HG03135 (cell line): ENCODE data around the gene PAX2.

Experiments used
- ATAC-seq: cut with Tn5 transposase; IDR thresholded peaks from one replicate; pipeline ENCODE4 v1.9.1; 2021; ENCODE audit warnings: mild to moderate bottlenecking, moderate library complexity; ENCODE audit not compliant: unreplicated experiment

Gene PAX2

DNA sequence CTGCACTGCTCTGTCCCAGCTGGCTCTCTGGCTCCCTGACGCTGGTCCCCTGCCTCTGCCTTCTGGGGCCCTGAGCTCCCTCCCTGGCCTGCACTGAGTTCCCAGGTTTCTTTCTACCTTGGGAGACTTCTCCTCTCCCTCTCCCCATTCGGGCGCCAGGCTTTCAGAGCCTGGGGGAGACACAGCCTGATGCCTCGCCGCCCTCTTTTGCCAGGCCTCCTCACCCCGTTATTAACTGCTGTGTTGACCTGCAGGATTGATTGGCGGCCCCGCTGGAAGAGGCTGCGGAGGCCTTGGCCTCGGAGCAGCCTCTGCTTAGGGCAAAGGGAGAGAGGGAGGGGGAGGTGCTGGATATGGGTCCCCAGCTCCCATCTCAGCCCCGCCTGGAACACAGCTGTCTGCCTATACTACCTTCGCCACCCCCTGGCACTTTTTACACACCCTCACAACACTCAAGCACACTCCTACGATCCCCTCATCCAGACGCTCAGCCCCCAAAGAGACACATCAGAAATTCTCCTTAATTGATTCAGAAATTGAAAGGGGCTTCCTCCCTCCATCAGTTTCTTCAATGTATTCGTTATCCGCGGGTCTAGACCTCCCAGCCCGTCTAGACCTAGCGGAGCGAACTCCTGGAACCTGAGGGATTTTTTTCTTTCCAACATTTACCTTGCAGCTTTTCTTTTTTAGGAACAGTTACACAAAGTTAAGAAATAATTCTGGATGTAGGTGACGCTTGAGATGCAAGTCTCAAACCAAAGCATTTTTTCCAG lies 7.1 kb upstream of the PAX2 start:
- ATAC-seq, result no peak

DNA sequence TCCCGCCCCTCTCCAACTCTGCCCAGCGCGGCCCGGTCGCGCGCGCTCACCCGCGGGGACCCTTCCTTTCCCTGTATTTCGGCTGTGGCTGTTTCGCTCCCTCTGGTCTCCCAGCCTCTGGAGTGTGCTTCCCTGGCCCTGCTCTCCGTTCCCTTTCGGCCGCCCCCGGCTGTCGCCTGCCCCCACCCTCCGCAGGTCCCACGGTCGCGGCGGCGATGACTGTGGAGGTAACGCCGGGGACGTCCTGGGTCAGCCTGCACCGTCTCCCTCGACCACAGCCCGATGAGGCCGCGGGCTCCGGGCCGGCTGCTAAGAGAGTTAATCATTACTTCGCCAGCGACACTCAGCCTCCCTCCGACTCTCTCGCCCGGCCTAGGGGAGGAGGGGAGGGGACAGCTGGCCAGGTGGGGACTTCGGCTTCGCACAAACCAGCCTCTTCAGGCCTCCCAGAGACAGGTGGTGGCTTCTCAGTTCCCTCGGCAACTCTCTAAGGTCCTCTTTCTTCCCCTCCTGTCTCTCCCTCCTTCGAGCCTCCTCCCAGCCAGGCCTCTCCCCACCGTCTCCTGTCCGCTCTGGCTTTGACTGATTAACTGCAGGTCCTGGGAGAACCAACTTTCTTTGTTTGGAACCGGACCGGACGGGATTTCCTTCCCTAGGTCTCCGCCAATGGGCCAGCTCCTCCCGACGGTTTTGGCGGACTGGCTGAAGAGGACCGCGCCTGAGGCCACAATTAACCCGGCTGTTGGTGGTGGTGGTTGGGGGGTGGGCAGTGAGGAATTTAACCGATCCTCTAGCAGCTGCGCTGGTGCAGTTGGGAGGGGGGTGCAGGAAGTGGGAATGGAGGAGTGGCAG lies 5.6 kb upstream of the PAX2 start:
- no peak for ATAC-seq

DNA sequence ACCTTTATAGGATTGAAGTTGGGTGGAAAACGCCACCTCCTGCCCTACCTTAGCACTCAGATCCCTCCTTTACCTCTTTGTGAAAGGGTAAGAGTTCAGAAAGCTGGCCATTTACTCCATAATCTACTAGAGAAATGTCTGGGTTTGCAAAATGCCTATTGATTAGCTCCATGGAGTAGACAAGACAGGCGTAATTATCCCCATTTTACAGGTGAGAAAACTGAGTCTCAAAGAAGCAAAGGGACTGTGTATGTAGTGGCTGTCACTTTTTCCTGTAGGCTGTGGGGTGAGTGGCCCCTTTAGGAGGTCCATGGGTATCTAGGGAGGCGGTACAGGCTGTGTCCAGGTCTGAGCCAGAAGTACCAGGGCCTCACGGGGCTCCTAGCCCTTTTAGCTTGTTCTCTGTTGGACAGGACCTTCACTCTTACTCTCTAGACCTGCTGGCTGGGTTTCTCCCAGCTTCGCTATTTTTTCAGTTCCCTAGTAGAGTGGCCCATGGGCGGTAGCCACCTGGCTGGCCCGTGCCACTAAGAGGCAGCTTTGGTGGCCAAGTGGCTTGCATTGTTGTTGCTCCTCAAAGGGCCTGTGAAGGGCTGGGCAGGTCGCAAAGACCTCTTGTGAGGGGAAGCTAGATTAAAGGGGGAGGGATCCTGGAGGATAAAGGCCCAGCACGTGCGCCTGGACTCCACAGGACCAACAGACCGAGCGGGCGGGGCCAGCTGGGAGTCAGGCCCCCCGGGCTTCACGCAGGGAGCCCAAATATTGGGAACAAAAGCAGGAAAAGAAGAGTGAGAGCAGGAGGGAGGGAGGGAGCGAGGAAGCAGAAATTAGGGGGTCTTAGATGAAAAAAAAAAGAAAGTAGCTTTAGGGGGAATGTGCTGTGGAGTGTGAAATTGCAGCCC lies 4.7 kb upstream of the PAX2 start:
- no peak for ATAC-seq

DNA sequence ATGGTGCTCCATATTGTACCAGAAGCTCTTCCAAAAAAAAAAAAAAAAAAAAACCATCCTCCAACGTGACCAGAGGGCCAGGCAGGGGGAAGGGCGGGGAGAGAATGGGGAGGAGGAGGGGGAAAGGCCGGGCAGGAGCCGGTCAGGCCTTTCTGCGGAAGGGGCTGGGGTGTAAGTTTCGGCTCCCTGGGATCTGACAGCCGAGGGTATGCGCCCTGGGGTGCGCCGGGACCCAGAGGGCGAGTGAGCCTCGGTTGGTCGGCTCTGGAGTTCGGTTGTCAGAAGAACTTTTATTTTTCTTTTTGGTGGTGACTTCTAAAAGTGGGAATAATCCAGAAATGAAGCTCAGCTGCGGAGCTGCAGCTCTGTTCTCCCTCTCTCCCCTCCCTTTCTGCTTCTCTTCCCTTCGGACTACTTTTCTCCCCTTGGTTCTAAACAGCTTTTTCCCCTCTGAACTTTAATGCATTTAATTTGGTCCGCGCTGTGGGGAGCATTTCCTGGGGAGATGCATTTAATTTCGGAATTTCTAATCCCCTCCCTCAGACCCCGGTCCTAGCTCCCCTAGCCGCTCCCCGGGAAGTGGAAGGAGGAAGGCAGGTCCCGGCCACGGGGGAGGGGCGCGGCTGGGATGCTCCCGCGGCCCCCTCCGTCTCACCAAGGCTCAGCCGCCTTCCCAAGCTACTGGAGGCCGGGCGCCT lies 3.9 kb upstream of the PAX2 start:
- ATAC-seq, result no peak

DNA sequence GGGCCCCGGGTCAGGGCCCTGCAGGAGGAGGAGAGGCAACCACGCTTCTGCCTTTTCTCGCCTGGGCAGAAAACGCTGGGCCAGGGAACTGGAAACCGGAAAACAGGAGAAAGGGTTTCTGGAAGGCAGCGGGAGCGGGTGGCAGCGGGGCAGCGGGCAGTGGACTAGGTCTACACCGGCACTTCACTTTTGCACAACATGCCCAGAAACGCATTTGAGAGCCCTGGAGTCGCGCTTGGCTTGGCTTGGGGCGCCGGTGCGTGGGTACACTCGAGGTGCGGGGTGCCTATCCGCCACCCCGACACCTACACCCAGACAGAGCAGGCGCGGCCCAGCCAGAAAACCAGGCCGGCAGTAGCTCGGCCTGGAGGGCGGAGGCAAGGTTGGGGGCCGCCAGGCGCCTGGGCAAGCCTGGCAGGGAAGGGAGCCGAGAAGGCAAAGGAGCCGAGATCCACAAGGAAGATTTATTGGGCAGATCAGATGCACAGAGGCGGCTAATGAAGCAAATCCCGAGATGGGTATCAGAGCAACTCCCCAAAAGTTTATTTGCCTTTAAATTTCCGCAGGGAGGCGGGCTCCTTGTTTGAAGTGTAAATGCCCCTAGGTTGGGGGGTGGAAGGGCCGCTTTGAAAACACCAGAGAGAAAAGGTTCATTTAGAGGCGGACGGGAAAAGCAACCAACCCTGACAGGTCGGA lies 3.2 kb upstream of the PAX2 start:
- ATAC-seq, result no peak

DNA sequence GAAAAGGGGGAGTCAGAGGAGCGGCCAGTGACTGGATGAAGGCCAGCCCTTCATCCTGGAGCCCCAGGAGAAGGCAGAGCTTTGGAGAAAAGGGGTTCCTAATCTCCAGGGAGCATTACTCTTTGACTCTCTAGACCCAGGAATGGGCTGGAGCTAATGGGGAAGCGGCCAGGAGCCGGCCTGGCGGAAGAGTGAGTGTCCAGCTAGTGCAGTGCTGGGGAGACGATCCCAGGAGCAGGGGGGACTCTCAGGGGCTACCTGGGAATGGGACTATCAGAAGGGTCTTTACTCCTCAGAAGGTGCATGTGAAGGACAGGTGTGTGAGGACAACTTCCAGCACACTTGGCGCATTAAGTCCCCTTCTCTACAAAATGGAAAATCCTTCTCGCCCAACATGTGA lies 2.4 kb upstream of the PAX2 start:
- ATAC-seq, result no peak

DNA sequence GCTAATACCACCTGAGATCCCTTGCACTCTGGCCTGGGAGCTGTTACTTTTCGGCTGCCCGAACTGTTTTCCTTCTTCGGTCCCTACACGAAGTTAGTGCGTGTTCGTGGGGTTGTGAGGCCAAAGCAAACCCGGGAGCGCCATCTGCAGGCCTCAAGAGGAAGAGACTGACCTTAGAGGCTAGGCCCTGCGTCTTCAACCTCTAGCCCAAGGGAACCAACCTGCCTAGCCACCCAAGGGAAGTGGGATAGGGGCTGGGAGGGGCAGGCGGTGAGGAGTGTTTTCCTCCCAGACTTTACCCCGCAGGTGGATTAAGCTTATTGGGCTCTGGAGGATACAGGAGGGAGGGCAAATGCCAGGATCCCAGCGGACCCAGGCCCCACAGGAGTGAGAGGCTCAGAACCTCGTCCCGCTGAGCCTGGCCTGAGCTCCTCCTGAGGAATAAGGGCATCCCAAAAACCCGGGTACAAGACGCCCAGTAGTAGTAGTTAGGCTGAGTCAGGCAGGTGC lies 1.7 kb upstream of the PAX2 start:
- no peak for ATAC-seq

DNA sequence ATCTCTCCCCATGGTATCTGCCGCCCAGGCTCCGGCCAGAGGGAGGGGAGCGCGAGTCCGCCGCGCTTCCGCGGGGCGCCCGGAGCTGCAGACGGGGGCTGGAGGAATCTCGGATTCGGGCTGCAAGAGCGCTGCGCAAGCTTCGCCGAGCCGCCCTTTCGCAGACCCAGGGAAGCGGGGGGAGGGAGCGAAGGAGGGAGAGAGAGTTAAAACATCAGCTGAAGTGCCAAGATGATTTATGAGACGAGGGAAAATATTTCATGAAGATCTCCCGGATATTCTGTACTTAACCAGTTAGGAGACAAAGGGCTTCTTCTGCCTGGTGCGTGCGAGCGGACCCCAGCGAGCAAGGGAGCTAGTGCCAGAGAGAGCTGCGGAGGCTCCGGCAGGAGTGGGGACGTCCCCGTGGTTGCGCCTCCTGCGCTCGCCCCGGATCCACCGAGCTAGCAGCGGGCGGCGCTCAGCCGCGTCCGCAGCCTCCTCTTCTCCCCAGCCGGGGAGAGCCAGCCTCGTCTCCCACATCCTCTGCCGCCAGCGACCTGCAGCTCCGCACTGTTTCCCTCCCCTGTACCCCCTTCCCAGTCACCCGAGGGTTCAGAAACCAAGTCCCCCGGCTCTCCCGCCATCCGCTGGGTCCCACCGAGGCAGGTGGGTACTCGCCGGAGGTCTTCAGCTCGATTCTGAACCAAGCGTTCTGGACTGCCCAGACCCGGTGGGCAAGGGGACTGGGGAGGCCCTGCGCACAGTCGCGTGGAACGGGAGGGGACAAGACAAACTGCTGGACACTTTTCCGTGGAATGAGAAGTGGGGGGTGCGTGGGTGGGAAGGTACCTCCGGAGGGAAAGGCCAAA lies 1.0 kb upstream of the PAX2 start:
- ATAC-seq, result no peak

DNA sequence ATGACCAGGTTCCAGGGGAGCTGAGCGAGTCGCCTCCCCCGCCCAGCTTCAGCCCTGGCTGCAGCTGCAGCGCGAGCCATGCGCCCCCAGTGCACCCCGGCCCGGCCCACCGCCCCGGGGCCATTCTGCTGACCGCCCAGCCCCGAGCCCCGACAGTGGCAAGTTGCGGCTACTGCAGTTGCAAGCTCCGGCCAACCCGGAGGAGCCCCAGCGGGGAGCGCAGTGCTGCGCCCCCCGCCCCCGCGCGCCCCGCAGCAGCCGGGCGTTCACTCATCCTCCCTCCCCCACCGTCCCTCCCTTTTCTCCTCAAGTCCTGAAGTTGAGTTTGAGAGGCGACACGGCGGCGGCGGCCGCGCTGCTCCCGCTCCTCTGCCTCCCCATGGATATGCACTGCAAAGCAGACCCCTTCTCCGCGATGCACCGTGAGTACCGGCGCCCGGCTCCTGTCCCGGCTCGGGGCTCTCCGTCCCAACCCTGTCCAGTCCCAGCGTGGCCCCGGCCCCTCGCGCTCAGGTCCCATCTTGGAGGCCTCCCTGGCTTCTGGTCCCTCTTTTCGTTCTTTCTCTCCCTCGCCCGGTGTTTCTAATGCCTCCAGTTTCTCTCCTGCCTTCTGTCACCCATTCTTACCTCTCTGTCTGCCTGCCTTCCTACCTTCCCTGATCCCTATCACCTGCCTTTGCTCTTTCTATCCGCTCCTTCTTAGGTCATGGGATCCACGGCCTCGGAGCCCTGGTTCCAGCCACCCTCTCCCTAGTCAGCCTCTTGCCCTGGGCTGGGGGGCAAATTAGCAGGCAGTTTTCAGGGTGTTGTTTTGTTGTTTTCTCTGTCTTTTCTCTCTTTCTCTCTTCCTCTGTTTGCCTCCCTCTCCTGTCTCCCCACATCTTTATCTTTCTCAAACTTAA lies 751 bp downstream of the PAX2 start:
- no peak for ATAC-seq

DNA sequence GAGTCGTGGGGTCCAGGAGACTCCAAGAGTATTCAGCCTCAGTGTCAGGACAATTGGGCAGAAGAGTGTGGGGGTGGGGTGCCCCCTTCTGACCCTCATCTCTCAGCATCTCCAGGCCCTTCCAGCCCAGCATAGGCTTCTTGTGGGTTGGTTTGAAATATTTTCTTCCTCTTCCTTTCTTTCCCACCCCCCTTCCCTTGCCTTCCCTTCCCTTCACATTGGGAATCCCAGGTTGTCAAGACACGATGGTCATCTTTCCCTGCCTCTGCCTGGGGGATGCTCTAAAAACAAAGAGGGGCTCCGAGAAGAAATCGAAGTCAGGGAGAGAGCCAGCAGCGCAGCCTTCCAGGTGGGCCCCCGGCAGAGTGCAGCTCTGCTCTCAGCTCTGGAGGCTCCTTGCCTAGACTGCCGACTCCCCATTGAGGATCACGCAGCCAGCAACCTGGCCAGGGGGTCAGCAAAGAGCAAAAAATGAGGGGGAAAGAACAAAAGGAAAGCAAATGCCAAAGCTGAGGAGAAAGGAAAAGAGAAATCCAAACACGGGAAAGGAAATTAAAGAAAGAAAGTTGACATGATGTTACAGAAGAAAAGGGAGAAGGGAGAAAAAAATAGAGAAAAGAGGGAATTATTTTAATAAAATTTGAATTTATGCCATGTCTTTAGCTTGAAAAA lies 1.5 kb downstream of the PAX2 start:
- no peak for ATAC-seq

DNA sequence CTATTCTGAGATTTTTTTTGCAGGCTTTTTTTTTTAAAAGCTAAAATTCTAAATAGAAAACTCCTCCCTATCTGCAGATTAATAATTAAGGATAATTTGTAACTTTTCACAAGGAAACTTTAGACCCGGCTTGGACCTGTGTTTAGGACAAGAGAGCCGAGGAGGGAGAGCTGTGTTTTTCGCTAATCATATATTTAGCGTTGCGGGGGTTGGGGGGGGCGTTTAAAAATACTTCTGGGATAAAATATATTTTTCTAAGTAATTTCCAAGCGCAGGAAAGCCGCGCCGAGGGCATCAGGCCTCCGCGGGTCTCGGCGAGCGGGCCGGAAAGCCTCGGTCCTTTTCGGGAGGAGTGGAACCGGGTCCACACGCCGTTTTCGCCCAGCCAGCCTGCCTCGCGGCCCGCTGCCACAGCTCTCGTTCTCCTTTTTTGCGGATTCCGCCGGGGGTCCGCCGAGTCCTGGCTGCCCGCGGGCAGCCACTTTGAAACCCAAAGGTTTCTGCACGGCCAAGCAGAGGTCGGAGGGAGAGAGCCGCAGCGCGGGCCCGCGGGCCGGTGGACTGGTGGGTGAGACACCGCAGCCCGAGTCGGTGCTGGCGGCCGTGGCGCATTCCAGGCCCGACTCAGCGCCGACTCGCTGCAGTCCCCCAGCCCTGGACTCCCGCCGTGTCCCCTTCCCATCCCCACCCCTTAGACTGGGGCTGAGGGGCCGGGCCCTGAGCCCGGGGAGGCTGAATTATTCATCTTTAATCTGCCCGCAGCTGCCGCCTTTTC lies 2.3 kb downstream of the PAX2 start:
- no peak for ATAC-seq

DNA sequence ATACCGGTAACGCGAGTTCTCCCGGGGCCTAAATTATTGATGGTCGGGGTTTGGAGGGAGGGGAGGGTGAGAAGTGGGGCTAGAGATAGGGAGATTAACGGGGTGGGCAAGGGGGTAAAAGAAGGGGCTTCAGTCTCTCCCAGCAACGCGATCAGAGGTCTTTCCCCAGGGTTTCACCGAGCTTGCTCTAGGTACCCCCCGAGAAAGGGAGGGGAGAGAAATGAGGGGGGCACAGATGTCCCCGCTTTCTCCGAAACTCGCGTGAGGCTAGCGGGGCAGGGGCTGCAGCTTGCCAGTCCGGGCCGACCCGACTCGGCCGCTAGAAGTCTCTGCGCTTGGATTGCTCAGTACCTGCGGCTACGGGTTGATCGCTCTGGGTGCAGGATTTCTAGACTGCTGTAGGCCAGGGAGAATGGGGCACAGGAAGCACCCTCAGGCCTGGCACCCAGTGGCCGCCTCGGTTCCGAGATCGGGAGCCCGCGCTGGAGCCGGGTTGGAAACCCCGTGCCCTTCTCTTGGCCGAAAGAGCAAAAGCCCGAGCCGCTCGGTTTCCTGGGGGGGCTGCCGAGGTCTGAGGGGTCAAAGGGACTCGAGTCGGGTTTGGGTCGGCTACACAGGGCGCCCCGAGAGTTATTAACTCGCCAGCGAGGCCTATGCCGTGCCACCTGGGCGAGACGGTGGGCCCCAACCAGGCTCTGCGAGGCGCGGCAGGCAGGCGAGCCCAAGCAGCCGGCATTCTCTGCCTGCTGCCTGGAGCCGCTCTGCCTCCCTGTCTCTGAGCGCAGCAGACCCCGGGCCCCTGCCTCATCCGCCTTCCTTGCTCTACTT lies 3.1 kb downstream of the PAX2 start:
- no peak for ATAC-seq

DNA sequence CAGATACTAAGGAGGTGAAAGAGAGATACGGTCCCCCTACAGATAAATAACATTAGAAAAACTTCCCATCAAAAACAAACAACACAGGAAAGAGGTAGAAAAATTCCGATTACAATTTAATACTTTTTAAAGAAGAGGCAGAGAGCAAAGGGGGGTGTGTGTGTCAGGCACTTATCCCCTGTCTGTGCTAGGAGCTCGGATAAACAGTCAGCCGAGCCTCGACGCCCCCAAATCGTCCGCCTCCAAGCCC lies 3.6 kb downstream of the PAX2 start:
- ATAC-seq, result no peak

DNA sequence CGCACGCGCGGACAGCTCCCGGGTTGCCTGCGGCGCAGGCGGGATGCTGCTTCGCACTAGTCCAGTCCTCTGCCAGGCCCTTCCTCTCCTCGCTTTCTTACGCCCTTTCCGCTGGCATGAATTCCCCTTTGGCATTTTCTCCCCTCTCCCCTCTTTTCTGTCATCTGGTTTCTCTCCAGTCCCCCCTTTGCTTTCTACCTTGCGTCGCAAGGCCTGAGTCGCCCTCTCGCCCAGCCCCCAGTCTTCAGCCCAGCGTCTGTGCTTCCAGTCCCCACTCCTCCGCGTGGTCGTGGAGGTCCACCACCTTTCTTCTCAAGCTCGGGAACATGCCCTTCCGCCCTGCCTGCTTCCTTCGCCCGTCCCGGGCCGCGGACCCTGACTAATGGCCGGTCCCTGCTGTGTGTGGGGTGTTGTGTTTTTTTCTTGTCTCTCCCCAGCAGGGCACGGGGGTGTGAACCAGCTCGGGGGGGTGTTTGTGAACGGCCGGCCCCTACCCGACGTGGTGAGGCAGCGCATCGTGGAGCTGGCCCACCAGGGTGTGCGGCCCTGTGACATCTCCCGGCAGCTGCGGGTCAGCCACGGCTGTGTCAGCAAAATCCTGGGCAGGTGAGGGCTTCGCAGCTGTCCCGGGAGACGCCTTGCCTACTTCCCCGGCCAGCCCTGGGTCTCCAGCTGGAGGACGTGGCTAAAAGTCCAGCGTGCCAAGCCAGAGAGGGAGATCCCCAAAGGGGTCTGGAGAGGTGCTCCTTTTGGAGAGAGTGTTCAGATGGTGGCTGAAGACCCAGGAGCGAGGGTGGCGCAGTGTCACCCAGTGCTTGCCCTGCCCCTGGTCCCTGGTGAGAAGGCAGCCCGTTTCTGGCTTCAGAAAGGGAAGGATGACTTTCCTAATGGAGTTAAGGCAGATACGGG lies 4.2 kb downstream of the PAX2 start:
- no peak for ATAC-seq
